HG02981 (cell line): ENCODE measurements around the gene PHRF1.

Experiments used
- ATAC-seq: cut with Tn5 transposase; IDR thresholded peaks from one replicate; pipeline ENCODE4 v1.9.1; 2021; ENCODE audit warnings: mild to moderate bottlenecking, moderate library complexity; ENCODE audit not compliant: unreplicated experiment

Gene PHRF1

GRCh38 chr11:575996-576768, at the start of gene PHRF1:
PHRF1 (plus strand) TSS chr11:576470; CDS start chr11:581513, 5,043 bp downstream.
- peak; percentile 80 for ATAC-seq

- no peak for ATAC-seq
Observed at GRCh38 chr11:528166-528814, 48.0 kb upstream of the PHRF1 start.

GRCh38 chr11:528815-529727, 47.2 kb upstream of the PHRF1 start:
- no peak for ATAC-seq

- no peak for ATAC-seq
Observed at GRCh38 chr11:529728-530411, 46.4 kb upstream of the PHRF1 start.

GRCh38 chr11:530960-531831, 45.1 kb upstream of the PHRF1 start:
- ATAC-seq: no peak

- no peak for ATAC-seq
Observed at GRCh38 chr11:531919-532526, 44.2 kb upstream of the PHRF1 start.

GRCh38 chr11:532527-532985, 43.7 kb upstream of the PHRF1 start:
- no peak for ATAC-seq

- ATAC-seq: no peak
Observed at GRCh38 chr11:532986-533585, 43.2 kb upstream of the PHRF1 start.

GRCh38 chr11:533586-534395, 42.5 kb upstream of the PHRF1 start:
- no peak for ATAC-seq

GRCh38 chr11:534396-535209, 41.7 kb upstream of the PHRF1 start:
- ATAC-seq: no peak

GRCh38 chr11:535210-535518, 41.1 kb upstream of the PHRF1 start:
- ATAC-seq: peak; percentile 17

- peak; percentile 69 for ATAC-seq
Observed at GRCh38 chr11:535519-536454, 40.5 kb upstream of the PHRF1 start, which contains the start of gene HRAS. HRAS (minus strand) TSS chr11:535576.

- peak; percentile 51 for ATAC-seq
Observed at GRCh38 chr11:536841-537621, 39.2 kb upstream of the PHRF1 start, which contains the start of gene LRRC56. LRRC56 (plus strand) TSS chr11:537527; CDS start chr11:540685, 3,158 bp downstream.

GRCh38 chr11:537622-538430, 38.4 kb upstream of the PHRF1 start:
- no peak for ATAC-seq
